GM12878 (cell line): ENCODE results near the gene SHANK3. TPM values are rescaled to one million over a fixed set of nuclear protein-coding genes. Genes with fewer than 3 reads are reported as not detected.

Source experiments
- ATAC-seq: fragments of 200-7000 bp; cut with Tn5 transposase; 3 replicates; pipeline ENCODE4 v1.9.1; 2020; ENCODE audit warnings: mild to moderate bottlenecking, moderate library complexity
- BruUV-seq: library from RNA; stranded (reverse); fragments of 400-500 nt; replicated peaks from 2 replicates; lab custom pipeline; 2021; lab: Mats Ljungman, UMichigan
- CTCF ChIA-PET: fragments of 300-600 bp; sonication (Branson Sonifier 250); formaldehyde crosslinking; extraction: SDS; loops from one replicate; lab custom pipeline; 2021; ENCODE audit warnings: inconsistent platforms; lab: Yijun Ruan, JAX
- POLR2A ChIA-PET: fragments of 350-600 bp; formaldehyde crosslinking; extraction: SDS; loops from one replicate; lab custom pipeline; 2021; ENCODE audit warnings: inconsistent platforms; lab: Charles Lee
- RAD21 ChIA-PET: fragments of 300-600 bp; sonication (Branson Sonifier 250); formaldehyde crosslinking; loops from one replicate; lab custom pipeline; 2023; ENCODE audit warnings: antibody characterized with exemption; ENCODE audit not compliant: unreplicated experiment; lab: Charles Lee
- SMC1A ChIA-PET: fragments of 300-600 bp; sonication (Branson Sonifier 250); formaldehyde crosslinking; loops from one replicate; lab custom pipeline; 2023; ENCODE audit not compliant: unreplicated experiment, uncharacterized antibody; lab: Charles Lee
- DNase-seq: peaks from one replicate; pipeline ENCODE4 v3.0.0-alpha.2; 2011; ENCODE audit warnings: low read depth, low spot score
- FAIRE-seq: peaks from 3 replicates; lab custom pipeline; 2011; peaks lifted over from hg19 to GRCh38; lab: Jason Lieb, UNC
- H2AFZ ChIP-seq: 2 replicates; pipeline ENCODE4 v1.6.0; 2011; ENCODE audit warnings: low read depth, low read length, control low read depth; ENCODE audit not compliant: control insufficient read depth
- H3K27ac ChIP-seq: 2 replicates; pipeline ENCODE4 v1.5.1; 2011; ENCODE audit warnings: control low read depth; ENCODE audit not compliant: control insufficient read depth, insufficient read depth
- H3K27me3 ChIP-seq, 2 experiments: replicated peaks in 1 of 2; 2 replicates each; pipeline versions ENCODE4 v1.6.0 to v1.6.1; 2011; ENCODE audit warnings: low read length in 1 of 2; ENCODE audit not compliant: control insufficient read depth in 2 of 2, insufficient read depth in 2 of 2
- H3K36me3 ChIP-seq, 2 experiments: 2 replicates each; pipeline ENCODE4 v1.5.1; 2011; ENCODE audit warnings: low read length in 1 of 2; ENCODE audit not compliant: control insufficient read depth in 2 of 2, insufficient read depth in 2 of 2
- H3K4me1 ChIP-seq: 2 replicates; pipeline ENCODE4 v1.6.1; 2011; ENCODE audit warnings: mild to moderate bottlenecking, low read length, moderate library complexity, mixed read lengths; ENCODE audit not compliant: control insufficient read depth, insufficient read depth
- H3K4me2 ChIP-seq: 2 replicates; pipeline ENCODE4 v1.6.0; 2011; ENCODE audit warnings: control low read depth; ENCODE audit not compliant: control insufficient read depth, insufficient read depth
- H3K4me3 ChIP-seq: fragments of 200-600 bp; sonication (generic); 2 replicates; pipeline ENCODE4 v1.5.1; 2016
- H3K79me2 ChIP-seq: 2 replicates; pipeline ENCODE4 v1.6.0; 2011; ENCODE audit warnings: low read length; ENCODE audit not compliant: control insufficient read depth, insufficient read depth
- H3K9ac ChIP-seq: 2 replicates; pipeline ENCODE4 v1.8.0; 2011; ENCODE audit warnings: low read length, control low read depth, mixed read lengths; ENCODE audit not compliant: control insufficient read depth, insufficient read depth
- H3K9me3 ChIP-seq: replicated peaks from 3 replicates; pipeline ENCODE4 v1.5.1; 2011; ENCODE audit warnings: mild to moderate bottlenecking, low read length; ENCODE audit not compliant: control insufficient read depth, insufficient read depth
- H4K20me1 ChIP-seq: 2 replicates; pipeline ENCODE4 v1.6.0; 2011; ENCODE audit not compliant: control insufficient read depth, insufficient read depth
- CEBPB ChIP-seq, 2 experiments: fragments of 150-350 bp in 1 of 2; IDR thresholded peaks; 2 replicates each; pipeline ENCODE4 v1.6.1; 2012 to 2014; ENCODE audit warnings: low read depth in 2 of 2, low read length in 2 of 2, borderline replicate concordance in 1 of 2, inconsistent platforms in 1 of 2
- PAX8 ChIP-seq: fragments of 450-650 bp; IDR thresholded peaks from 2 replicates; pipeline ENCODE4 v1.6.1; 2017; ENCODE audit warnings: mild to moderate bottlenecking, moderate library complexity
- RB1 ChIP-seq: fragments of 450-650 bp; formaldehyde crosslinking; IDR thresholded peaks from 2 replicates; pipeline ENCODE4 v1.6.1; 2017; ENCODE audit warnings: mild to moderate bottlenecking, borderline replicate concordance
- YY1 ChIP-seq: IDR thresholded peaks from 2 replicates; pipeline ENCODE4 v1.6.1; 2011; ENCODE audit warnings: low read depth, mild to moderate bottlenecking, low read length
- ZBTB4 ChIP-seq: fragments of 450-650 bp; formaldehyde crosslinking; IDR thresholded peaks from 2 replicates; pipeline ENCODE4 v1.4.0; 2022; ENCODE audit warnings: mild to moderate bottlenecking, moderate library complexity
- ZNF687 ChIP-seq: fragments of 450-650 bp; IDR thresholded peaks from 2 replicates; pipeline ENCODE4 v1.6.1; 2017; ENCODE audit warnings: mild to moderate bottlenecking, moderate library complexity
- WGBS: methylation state at CpG from one replicate; pipeline ENCODE4 v1.1.6; 2016; ENCODE audit warnings: low lambda C conversion rate; ENCODE audit not compliant: insufficient replicate concordance, insufficient coverage; ENCODE audit errors: missing lambda C conversion rate; 5-methylcytosine and 5-hydroxymethylcytosine counted together
- in situ Hi-C: fragments of 300-500 bp; cut with MboI; formaldehyde crosslinking; loops from 9 replicates; pipeline ENCODE4 v1.14.3; 2018; ENCODE audit warnings: mixed read lengths
- intact Hi-C: fragments of 100-400 bp; cut with micrococcal nuclease; formaldehyde crosslinking; loops from one replicate; pipeline ENCODE4 v1.14.2; 2022; ENCODE audit not compliant: unreplicated experiment
- polyA plus RNA-seq, 11 experiments: library from polyadenylated mRNA; depleted of rRNA in 4 of 11; unstranded in 6 of 11; stranded (reverse) in 5 of 11; fragments of >200 nt; fragmentation: Nextera tagmentation in 4 of 11; fragmentation: Illumina TruSeq in 1 of 11; extraction: Ambion mirVana in 4 of 11; extraction: Trizol in 1 of 11; gene quantifications; 1 replicate in 1 of 11; 2 replicates in 10 of 11; pipeline versions ENCODE4 v1.2.1 to v1.2.3, GENCODE V29; 2011 to 2016; ENCODE audit warnings: inconsistent platforms in 2 of 11, missing spikeins in 2 of 11, low read depth in 1 of 11
- total RNA-seq, 4 experiments: library from RNA; depleted of rRNA in 3 of 4; stranded (reverse); fragments of >200 nt in 3 of 4; fragmentation: Illumina TruSeq in 1 of 4; extraction: Trizol in 1 of 4; gene quantifications; 2 replicates each; pipeline versions ENCODE4 v1.2.1 to v1.2.3, GENCODE V29; 2013 to 2021
- TF ChIP-seq, protein P1 (sequence below): IDR thresholded peaks from 2 replicates; pipeline ENCODE4 v1.6.1; 2011; ENCODE audit warnings: borderline replicate concordance, low read depth, mild to moderate bottlenecking, moderate library complexity, low read length; ENCODE audit not compliant: insufficient read depth, poor library complexity, severe bottlenecking

SHANK3 gene
- total and polyA plus RNA-seq, 10 of the 15 experiments (the other 5 are each of a cell fraction or from before 2014, with no cell fraction given), result under 0.01 to 0.10 (median 0.05) TPM; not detected in 6

DNA sequence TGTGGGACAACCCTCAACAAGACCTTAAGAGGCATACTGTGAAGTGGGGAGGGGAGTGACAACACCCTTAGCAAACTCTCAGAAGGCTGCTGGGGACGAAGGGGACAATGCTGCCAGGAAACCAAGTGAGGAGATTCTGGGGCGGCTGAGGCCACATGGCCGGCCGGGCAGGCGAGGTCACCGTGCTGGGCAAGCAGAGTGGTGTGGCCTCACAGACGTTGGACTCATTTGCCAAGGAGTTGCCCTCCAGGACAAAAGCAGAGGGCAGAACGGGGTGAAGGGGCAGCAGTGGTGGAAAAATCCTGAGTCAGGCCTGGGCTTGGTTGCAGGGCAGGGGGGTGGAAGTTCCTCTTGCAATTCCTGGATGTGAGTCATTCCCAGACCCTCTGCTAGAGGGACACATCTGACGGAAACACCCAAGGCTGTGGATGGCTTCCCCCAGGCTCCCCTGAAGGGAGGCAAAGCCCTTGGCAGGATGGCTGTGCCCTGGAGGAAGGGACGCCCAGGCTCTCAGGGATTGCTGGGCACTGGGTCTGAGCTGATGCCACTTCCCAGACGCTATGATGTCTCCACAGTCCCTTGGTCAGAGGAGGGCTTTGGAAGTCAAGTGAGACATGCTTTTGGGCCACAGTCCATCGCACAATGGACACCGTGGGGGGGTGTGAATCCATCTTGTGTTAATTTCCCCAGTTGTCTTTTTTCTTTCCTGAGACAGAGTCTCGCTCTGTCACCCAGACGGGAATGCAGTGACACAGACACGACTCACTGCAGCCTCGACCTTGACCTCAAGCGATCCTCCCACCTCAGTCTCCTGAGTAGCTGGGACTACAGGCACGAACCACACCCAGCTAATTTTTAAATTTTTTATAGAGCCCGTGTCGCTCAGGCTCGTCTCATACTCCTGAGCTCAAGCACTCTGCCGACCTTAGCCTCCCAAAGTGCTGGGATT lies 16.2 kb upstream of the SHANK3 start:
- H3K4me1 ChIP-seq, result no peaks in the 10 kb centered on the region
- WGBS, result 18% methylated on average over 23 of the region's 23 CpGs
- ChIA-PET POLR2A (no interaction called here), SMC1A (no interaction called here), CTCF (no interaction called here), RAD21 (no interaction called here)
- no peaks in the 10 kb centered on the region for H3K36me3 ChIP-seq
- DNase-seq, result no peak
- H3K9me3 ChIP-seq, result no peaks in the 10 kb centered on the region
- no peak overlapping the region for H3K4me2 ChIP-seq
- BruUV-seq, result no TSS peak
- peaks cover 0 to 3% of the 10 kb centered on the region in 2 experiments; a peak in 2 of 4 replicates for H3K27me3 ChIP-seq
- no peak overlapping the region for H3K9ac ChIP-seq
- no peaks in the 10 kb centered on the region for H4K20me1 ChIP-seq
- in situ Hi-C loops, result no loop called here
- intact Hi-C loops, result no loop called here
- TF ChIP-seq, protein P1, sequence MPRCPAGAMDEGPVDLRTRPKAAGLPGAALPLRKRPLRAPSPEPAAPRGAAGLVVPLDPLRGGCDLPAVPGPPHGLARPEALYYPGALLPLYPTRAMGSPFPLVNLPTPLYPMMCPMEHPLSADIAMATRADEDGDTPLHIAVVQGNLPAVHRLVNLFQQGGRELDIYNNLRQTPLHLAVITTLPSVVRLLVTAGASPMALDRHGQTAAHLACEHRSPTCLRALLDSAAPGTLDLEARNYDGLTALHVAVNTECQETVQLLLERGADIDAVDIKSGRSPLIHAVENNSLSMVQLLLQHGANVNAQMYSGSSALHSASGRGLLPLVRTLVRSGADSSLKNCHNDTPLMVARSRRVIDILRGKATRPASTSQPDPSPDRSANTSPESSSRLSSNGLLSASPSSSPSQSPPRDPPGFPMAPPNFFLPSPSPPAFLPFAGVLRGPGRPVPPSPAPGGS, result no peak
- TF ChIP-seq YY1 (no peak), CEBPB (IDR thresholded peaks at IDR 0.05; ENCODE audit: borderline replicate concordance in 1 of 2, low read depth in 2 of 2, low read length in 2 of 2) (no peak), PAX8 (no peak), RB1 (no peak), ZBTB4 (CRISPR knock-in tag) (no peak), ZNF687 (no peak)
- no peak overlapping the region for H3K4me3 ChIP-seq
- no peaks in the 10 kb centered on the region for H3K79me2 ChIP-seq
- H2AFZ ChIP-seq, result no peak overlapping the region
- H3K27ac ChIP-seq, result no peak overlapping the region
- ATAC-seq, result no peak
- no peak for FAIRE-seq
